H4 (cell line): ENCODE measurements around the gene MACROD2. TPM values are rescaled to one million over a fixed set of nuclear protein-coding genes. Genes with fewer than 3 reads are reported as not detected.

ENCODE experiments used
- DNase-seq: peaks from one replicate; pipeline ENCODE4 v3.0.0-alpha.2; 2015; ENCODE audit warnings: low spot score
- total RNA-seq: library from RNA; depleted of rRNA; stranded (reverse); fragments of >200 nt; shearing (Covaris generic); gene quantifications from 2 replicates; pipeline ENCODE4 v1.2.3, GENCODE V29; 2014

Gene MACROD2
- total RNA-seq, 1 experiment from 2014 or later: 1.2 TPM

- no peak for DNase-seq
Measured at GRCh38 chr20:15843777-15844176, 1848.5 kb downstream of the MACROD2 start.

- DNase-seq: no peak
Measured at GRCh38 chr20:15847196-15847784, 1852.0 kb downstream of the MACROD2 start.

GRCh38 chr20:15848126-15848525 is 1852.8 kb downstream of the MACROD2 start:
- DNase-seq: no peak

- DNase-seq: no peak
Measured at GRCh38 chr20:15848995-15849610, 1853.8 kb downstream of the MACROD2 start.

GRCh38 chr20:15851576-15852215 is 1856.4 kb downstream of the MACROD2 start:
- DNase-seq: no peak

GRCh38 chr20:15854911-15855310 is 1859.6 kb downstream of the MACROD2 start:
- no peak for DNase-seq

GRCh38 chr20:15857173-15857784 is 1862.0 kb downstream of the MACROD2 start:
- no peak for DNase-seq

- DNase-seq: no peak
Measured at GRCh38 chr20:15859061-15859460, 1863.7 kb downstream of the MACROD2 start.

GRCh38 chr20:15860850-15861249 is 1865.5 kb downstream of the MACROD2 start:
- DNase-seq: no peak

- DNase-seq: no peak
Measured at GRCh38 chr20:15862178-15862577, 1866.9 kb downstream of the MACROD2 start.

GRCh38 chr20:15863735-15864134 is 1868.4 kb downstream of the MACROD2 start:
- no peak for DNase-seq

GRCh38 chr20:15865553-15865952 is 1870.2 kb downstream of the MACROD2 start:
- no peak for DNase-seq

- DNase-seq: no peak
Measured at GRCh38 chr20:15866916-15867730, 1871.8 kb downstream of the MACROD2 start.

- peak; percentile 18 for DNase-seq
Measured at GRCh38 chr20:15867899-15868298, 1872.6 kb downstream of the MACROD2 start.

GRCh38 chr20:15875446-15875845 is 1880.1 kb downstream of the MACROD2 start:
- DNase-seq: no peak

GRCh38 chr20:15882553-15882952 is 1887.2 kb downstream of the MACROD2 start:
- no peak for DNase-seq

- DNase-seq: no peak
Measured at GRCh38 chr20:15886250-15886649, 1890.9 kb downstream of the MACROD2 start.

GRCh38 chr20:15887387-15887786 is 1892.1 kb downstream of the MACROD2 start:
- no peak for DNase-seq

- peak; percentile 71 for DNase-seq
Measured at GRCh38 chr20:15889061-15889460, 1893.7 kb downstream of the MACROD2 start.

GRCh38 chr20:15889514-15890256 is 1894.4 kb downstream of the MACROD2 start:
- peak; percentile 67 for DNase-seq

- DNase-seq: no peak
Measured at GRCh38 chr20:15890407-15890982, 1895.2 kb downstream of the MACROD2 start.
